Heart right ventricle (tissue), 16 donors: Measurements from ENCODE around the gene UGT3A1. TPM values are rescaled to one million over a fixed set of nuclear protein-coding genes. Genes with fewer than 3 reads are reported as not detected.
"Not testable (repeated sequence)": the region's sequence is repeated elsewhere in the genome, so short reads cannot be mapped to it uniquely, and the experiment has no call there.

Source experiments
- ATAC-seq, 8 donors: fragments of 200-7000 bp; cut with Tn5 transposase; one replicate each; pipeline ENCODE4 v1.9.1; 2020; ENCODE audit warnings: mild to moderate bottlenecking in 8 of 8, moderate library complexity in 8 of 8, moderate number of reproducible peaks in 1 of 8
- DNase-seq, 2 donors: peaks; one replicate each; pipeline ENCODE4 v3.0.0-alpha.2; 2020
- H3K27ac ChIP-seq, 10 donors: fragments of 200-600 bp; sonication (generic) in 2 of 10; one replicate each; pipeline versions ENCODE4 v1.5.0 to v1.8.0; 2020 to 2022; ENCODE audit warnings: mild to moderate bottlenecking in 3 of 10
- H3K27me3 ChIP-seq, 7 donors: fragments of 200-600 bp; one replicate each; pipeline ENCODE4 v1.8.0; 2021 to 2022; ENCODE audit warnings: mild to moderate bottlenecking in 2 of 7
- H3K36me3 ChIP-seq, 9 donors: fragments of 200-600 bp; sonication (generic) in 1 of 9; one replicate each; pipeline versions ENCODE4 v1.5.0 to v1.8.0; 2020 to 2022; ENCODE audit warnings: mild to moderate bottlenecking in 2 of 9
- H3K4me1 ChIP-seq, 9 donors: fragments of 200-600 bp; sonication (generic) in 1 of 9; one replicate each; pipeline versions ENCODE4 v1.5.0 to v1.8.0; 2020 to 2022; ENCODE audit warnings: mild to moderate bottlenecking in 4 of 9
- H3K4me3 ChIP-seq, 10 donors: fragments of 200-600 bp; sonication (generic) in 2 of 10; one replicate each; pipeline versions ENCODE4 v1.5.0 to v1.8.0; 2020 to 2022; ENCODE audit warnings: mild to moderate bottlenecking in 7 of 10, moderate library complexity in 2 of 10
- H3K9me3 ChIP-seq, 11 donors: fragments of 200-600 bp in 10 of 11; sonication (generic) in 2 of 11; one replicate each; pipeline versions ENCODE4 v1.5.0 to v1.8.0; 2013 to 2022; ENCODE audit warnings: mild to moderate bottlenecking in 2 of 11, control low read depth in 1 of 11, moderate library complexity in 1 of 11
- CTCF ChIP-seq, 9 donors: fragments of 200-600 bp; sonication (generic) in 2 of 9; IDR thresholded peaks; one replicate each; pipeline versions ENCODE4 v1.5.0 to v1.8.0; 2021 to 2022; ENCODE audit warnings: antibody characterized with exemption in 9 of 9, mild to moderate bottlenecking in 5 of 9, moderate library complexity in 1 of 9
- WGBS, 2 donors: extraction: QIAGEN DNeasy Blood & Tissue Kit; methylation state at CpG; one replicate each; pipeline ENCODE4 v1.1.7; 2013; ENCODE audit warnings: inconsistent platforms in 1 of 2; 5-methylcytosine and 5-hydroxymethylcytosine counted together
- intact Hi-C, 10 donors: fragments of 100-400 bp; cut with DNase I; formaldehyde crosslinking; loops; one replicate each; pipeline versions ENCODE4 v1.11.1 to v1.14.2; 2022
- long read RNA-seq, 3 donors: library from polyadenylated mRNA; unstranded; transcript quantifications; one replicate each; pipeline ENCODE4 v2.0.0, GENCODE V29; 2020 to 2021
- polyA plus RNA-seq, 2 donors: library from polyadenylated mRNA; stranded (reverse); fragments of 200-250 nt; gene quantifications; one replicate each; pipeline ENCODE4 v1.2.3, GENCODE V29; 2013
- total RNA-seq, 10 donors: library from RNA; stranded (reverse); fragmentation: NEBNext Ultra II Directional in 3 of 10; extraction: Animal tissue kit (Norgen Biotek cat#: 25700) in 3 of 10; gene quantifications; one replicate each; pipeline versions ENCODE4 v1.2.1 to v1.2.4, GENCODE V29; 2021 to 2023
- donor health status: Arrhythmogenic right ventricular cardiomyopathy.
- donor health status: ischemic (EF 13 %, LVEDD 7.1; RV severe dilation, severe dysfunction).
- donor health status: healthy with polysubstance abuse.
- donor health status: DM: no; HTN: yes; CAD: no.
- donor health status: DM: no; HTN: no; CAD: no.
- donor health status: ischemic (EF 25% LVEDD 6.9; RV normal size, moderate dysfunction).
- donor health status: ischemic (EF 25% LVEDD 5.7; RV mildly dilated, moderate dysfunction).
- donor health status: healthy.
- donor health status: DM: yes; HTN: yes; CAD: no.
- donor health status: Ischemic cardiomyopathy.
- donor health status: ischemic (EF 35%, LVEDD 5.7; RV mildly dilated, moderate dysfunction).
- donor health status: nonischemic (EF 11% LVEDD 7.7; RV severe dilation, severe dysfunction).
- donor health status: DM: yes; HTN: yes; CAD: no.
- donor health status: PGD.
- donor health status: ischemic (EF 29% LVEDD 5.4; RV normal size, mild dysfunction).
- donor health status: nonischemic (EF 23%, LVEDD 6.1; RV moderate dilation, normal function).

UGT3A1 gene
- not detected for total RNA-seq
- not detected for polyA plus RNA-seq
- long read RNA-seq, donor 1, result 0 reads
- long read RNA-seq, donor 2, result 0 reads
- long read RNA-seq, donor 3, result 0 reads

GRCh38 chr5:35990941-35991611, at the start of gene UGT3A1:
Gene UGT3A1 (minus strand): TSS chr5:35991390. CDS start chr5:35991240, 150 bp downstream.
- Histone ChIP-seq H3K4me1 (no peaks in the 10 kb centered on the region), H3K36me3 (no peaks in the 10 kb centered on the region), H3K27ac (no peak within 1 kb of the TSS), H3K9me3 (no peaks in the 10 kb centered on the region), H3K4me3 (no peak within 1 kb of the TSS), H3K27me3 (peaks cover 0 to 16% (median 14%) of the 10 kb centered on the region in 7 donors)
- TF ChIP-seq CTCF (IDR thresholded peaks at IDR 0.05), result no peak
- intact Hi-C loops, result no loop called here
- WGBS, 2 donors, result 3 to 6% methylated on average over 25 of the region's 25 CpGs
- DNase-seq (no peak), ATAC-seq (no peak)

GRCh38 chr5:36035696-36036095, 44.5 kb upstream of the UGT3A1 start:
- no peak for TF ChIP-seq CTCF (IDR thresholded peaks at IDR 0.05)
- 88 to 91% methylated on average over 13 of the region's 13 CpGs for WGBS, 2 donors
- DNase-seq (no peak), ATAC-seq (no peak)
- H3K4me3 ChIP-seq, result no peak overlapping the region
- intact Hi-C loops, result no loop called here
- H3K36me3 ChIP-seq, result no peaks in the 10 kb centered on the region
- H3K27ac ChIP-seq, result no peak overlapping the region
- no peaks in the 10 kb centered on the region for H3K4me1 ChIP-seq
- no peaks in the 10 kb centered on the region for H3K9me3 ChIP-seq
- H3K27me3 ChIP-seq, result no peaks in the 10 kb centered on the region

- peak in 1 of 8 donors; percentile 38 for ATAC-seq
- H3K27ac ChIP-seq, H3K36me3 ChIP-seq, H3K27me3 ChIP-seq, H3K4me3 ChIP-seq, intact Hi-C loops, H3K9me3 ChIP-seq, H3K4me1 ChIP-seq, DNase-seq: not testable (repeated sequence)
- WGBS, 2 donors, result 46 to 48% methylated on average over 3 of the region's 3 CpGs
These were observed 43.4 kb upstream of the UGT3A1 start for GRCh38 chr5:36034536-36035134.

- Histone ChIP-seq H3K27ac (no peak overlapping the region), H3K9me3 (no peaks in the 10 kb centered on the region), H3K4me1 (no peaks in the 10 kb centered on the region), H3K4me3 (no peak overlapping the region), H3K36me3 (no peaks in the 10 kb centered on the region), H3K27me3 (peaks cover 0 to 5% (median 0%) of the 10 kb centered on the region in 7 donors)
- DNase-seq (no peak), ATAC-seq (no peak)
- intact Hi-C loops, result no loop called here
- 55 to 65% methylated on average over 1 of the region's 1 CpG for WGBS, 2 donors
- TF ChIP-seq CTCF (IDR thresholded peaks at IDR 0.05), result no peak
These were observed 42.3 kb upstream of the UGT3A1 start for GRCh38 chr5:36033486-36033885.

- DNase-seq (no peak), ATAC-seq (no peak)
- Histone ChIP-seq H3K27ac (no peak overlapping the region), H3K9me3 (no peaks in the 10 kb centered on the region), H3K4me1 (no peaks in the 10 kb centered on the region), H3K4me3 (no peak overlapping the region), H3K27me3 (peaks cover 0 to 5% (median 0%) of the 10 kb centered on the region in 7 donors), H3K36me3 (no peaks in the 10 kb centered on the region)
- intact Hi-C loops, result no loop called here
- no peak for TF ChIP-seq CTCF (IDR thresholded peaks at IDR 0.05)
These were observed 41.9 kb upstream of the UGT3A1 start for GRCh38 chr5:36033047-36033446.
